Cerebellar cortex (tissue), 1 donor: Measurements from ENCODE around the gene ZFC3H1.
A peak's percentile ranks its signal among the peaks of the same experiment; 100 is the strongest.

Source experiments
- DNase-seq: peaks from one replicate; pipeline ENCODE4 v3.0.0-alpha.2; 2015; ENCODE audit warnings: low spot score

Gene ZFC3H1

DNA sequence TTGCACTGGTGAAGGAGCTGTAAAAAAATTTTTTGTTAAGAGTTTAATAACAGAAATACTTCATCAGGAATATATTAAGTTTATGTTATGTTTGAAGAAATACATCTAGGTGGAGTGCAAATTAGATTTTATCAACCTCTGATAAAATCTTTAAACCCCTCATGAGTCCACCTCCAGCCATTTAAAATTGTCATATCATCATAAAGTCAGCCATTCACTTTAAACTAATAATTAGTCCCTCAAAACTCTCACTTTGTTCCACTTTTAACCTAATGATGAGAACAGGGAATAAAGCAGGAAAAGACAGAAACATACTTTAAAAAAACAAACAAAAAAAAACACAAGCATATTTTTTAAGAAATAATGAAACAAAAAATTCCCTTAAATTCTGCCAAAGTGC, 25.1 kb downstream of the ZFC3H1 start:
- no peak for DNase-seq

- DNase-seq: peak; percentile 75
These were observed 26.9 kb downstream of the ZFC3H1 start for GRCh38 chr12:71636704-71637115.

DNA sequence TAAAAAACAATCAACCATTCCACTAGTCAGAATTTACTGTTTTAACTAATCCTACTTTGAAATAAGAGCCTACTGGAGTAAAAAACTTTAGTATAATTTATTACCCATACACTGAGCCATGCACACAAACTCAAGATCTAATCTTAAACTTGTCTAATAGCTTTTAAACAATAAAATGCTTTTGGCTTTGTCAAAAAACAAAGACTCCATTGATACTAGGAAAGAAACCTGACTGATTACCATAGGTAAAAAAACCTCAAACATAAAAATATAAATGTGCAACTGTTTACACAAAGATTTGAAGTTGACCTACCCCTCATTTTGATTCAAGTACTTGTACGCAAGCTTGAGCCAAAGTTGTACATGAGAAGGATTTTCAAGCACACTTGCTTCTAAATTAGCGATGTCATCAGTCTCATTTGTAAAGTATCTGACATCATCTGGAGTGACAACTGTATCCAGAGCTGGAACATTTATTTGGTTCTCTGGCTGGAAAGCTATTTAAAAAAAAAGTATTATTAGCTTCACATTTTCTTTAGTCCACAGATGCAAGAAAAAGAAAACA, 36.1 kb downstream of the ZFC3H1 start:
- no peak for DNase-seq

DNA sequence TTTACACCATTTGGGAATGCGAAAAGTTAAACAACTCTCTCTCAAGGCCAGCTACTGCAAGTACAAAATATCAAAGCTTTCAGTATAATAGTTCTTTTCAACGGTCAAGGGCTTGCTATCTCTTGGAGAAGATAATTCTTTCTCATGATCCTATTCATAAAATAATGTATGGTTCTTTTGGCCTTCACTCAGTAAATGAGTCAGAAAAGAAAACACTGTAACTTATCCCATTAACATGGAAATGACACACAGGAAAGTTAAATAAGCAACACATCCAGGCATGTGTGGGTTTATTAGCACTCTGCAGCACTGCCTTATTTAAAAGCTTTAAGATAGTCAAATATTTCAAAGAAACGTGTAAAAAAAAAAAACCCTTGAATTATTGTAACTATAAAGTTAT, 36.9 kb downstream of the ZFC3H1 start:
- DNase-seq: no peak

DNA sequence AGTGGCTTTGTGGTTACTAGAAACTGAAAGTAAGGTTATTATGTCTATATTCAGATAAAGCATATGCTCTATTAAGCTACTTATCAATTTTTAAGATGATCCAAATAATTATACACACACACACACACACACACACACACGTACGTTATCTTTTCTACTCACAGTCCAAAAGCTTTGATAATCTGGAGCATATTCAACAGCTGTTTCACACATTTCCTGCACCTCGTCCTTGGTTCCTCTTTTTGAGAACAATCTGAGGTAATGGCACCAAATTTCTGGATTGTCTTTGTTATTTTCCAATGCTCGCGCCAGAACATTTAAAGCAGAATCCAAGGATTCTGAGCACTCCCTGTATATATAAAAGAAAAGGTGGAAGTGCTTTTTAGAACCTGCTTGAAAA, 37.5 kb downstream of the ZFC3H1 start:
- DNase-seq: no peak

DNA sequence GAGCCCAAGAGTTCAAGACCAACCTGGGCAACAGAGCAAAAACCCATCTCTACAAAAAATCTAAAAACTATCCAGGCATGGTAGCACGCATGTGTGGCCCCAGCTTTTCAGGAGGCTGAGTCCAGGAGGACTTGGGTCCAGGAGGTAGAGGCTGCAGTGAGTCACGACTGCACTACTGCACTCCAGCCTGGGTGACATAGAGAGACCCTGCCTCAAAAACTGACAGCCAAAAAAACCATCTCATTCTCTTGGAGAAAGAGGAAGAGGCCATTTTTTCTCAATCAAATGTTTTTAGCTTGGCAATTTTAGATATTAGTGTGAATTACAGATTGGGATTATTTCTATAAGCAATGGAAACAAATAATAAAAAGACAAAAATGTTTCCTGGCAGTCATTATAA, 38.2 kb downstream of the ZFC3H1 start:
- no peak for DNase-seq

- no peak for DNase-seq
These were observed 41.7 kb downstream of the ZFC3H1 start for GRCh38 chr12:71621938-71622337.

DNA sequence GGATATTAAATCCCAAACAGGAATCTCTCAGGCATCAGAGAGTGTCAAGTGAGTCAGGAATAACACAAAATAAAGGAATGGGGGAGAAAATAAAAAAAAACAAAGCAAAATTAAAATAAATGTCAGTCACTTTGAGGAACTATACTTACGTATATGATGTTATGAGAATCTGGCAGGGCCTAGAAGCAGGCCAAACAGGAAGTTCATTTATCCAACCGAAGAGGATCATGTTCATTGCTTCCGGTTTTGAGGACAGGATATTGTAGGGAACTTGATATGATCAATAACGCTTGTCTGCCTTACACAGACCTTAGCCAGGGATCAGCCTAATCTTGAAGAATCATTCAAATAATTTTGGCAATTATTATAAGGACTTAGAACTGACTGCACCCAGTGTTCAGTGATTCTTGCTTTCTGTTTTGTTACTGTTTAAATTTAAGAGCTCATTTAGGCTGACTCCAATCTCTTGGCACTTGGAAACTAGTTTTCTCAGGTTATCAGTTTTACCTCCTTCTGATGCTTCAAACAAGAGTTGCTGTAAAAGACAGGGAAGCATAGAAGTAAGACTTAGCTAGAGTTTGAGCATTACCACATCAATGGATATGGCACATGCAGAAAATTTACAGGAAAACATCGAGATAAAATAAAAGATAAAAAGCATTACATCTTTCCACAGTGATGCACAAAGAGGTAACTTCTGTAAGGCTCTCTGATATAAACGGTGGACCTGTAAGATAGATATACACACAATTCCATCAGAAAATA, 53.4 kb downstream of the ZFC3H1 start:
- DNase-seq: no peak

DNA sequence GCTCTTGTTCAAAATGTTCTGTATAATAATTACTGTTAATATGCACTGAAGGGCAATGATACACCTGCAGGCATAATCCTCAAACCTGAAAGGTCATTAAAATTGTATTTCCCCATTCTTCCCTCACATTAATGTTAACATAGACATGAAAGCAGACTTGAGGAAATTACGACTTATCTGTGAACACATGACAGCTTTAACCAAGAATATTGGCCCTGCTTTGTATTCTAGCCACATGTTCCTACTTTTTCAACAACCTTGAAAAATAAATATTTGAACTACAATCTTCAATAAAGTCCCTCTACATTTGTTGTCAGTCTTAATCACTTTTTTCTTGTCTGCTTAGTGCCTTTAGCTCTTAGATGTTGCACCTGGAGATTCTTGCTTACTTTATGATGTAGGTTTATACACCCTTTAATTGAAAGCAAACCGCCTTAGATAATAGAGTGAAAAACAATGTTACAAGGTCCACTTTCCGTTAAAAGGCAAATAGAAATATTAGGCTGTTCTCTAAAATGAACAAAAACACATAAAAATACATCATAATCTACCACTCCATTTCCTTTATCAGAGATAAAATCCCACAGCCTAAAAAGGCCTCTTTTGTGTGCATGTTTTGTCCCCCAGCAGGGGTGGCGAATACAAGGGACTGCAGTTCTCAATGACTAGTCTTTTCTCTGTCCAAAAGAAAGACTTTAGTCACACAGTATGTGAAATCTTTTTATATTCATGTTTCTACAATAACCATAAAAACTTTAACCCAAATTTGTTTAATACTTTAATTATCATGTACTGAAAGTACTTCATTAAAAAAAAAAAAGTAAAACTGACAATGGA, 55.9 kb downstream of the ZFC3H1 start:
- DNase-seq: no peak

GRCh38 chr12:71605039-71605438, 58.6 kb downstream of the ZFC3H1 start:
- DNase-seq: no peak

GRCh38 chr12:71602761-71603577, 60.7 kb downstream of the ZFC3H1 start:
- no peak for DNase-seq

DNA sequence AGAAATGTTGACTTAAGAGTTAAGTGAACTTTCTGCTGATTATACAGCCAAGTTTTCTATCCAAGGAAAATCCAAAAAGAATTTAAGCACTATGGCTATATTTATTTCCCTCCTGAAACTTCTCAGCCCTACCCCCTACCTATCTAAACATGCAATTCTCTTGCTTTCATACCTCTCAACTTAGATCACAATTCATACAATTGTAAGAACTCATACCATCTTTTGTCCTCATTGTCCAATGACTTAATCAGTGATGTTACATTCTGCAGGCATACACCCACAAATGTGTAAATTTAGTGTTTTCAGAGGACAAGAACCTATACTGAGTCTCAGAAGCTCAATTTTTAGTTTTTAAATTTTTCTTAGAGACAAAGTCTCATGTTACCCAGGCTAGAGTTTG, 62.1 kb downstream of the ZFC3H1 start:
- DNase-seq: no peak

DNA sequence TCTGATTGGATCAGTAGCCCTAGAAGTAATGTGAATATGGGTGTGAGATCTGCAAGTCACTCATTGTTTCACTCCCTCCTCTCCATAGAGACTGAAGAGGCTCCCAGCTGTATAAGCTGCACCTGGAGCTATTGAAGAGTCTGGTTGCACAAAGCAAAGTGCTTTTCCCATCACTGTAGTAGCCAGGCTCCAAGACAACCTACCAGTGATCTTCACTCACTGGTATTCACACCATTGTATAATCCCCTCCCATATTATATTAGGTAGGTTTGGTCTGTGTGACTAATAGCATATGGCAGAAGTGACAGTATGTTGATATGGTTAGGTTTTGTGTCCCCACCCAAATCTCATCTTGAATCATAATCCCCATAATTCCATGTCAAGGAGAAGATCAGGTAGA, 64.4 kb downstream of the ZFC3H1 start:
- DNase-seq: no peak

- DNase-seq: no peak
These were observed 69.3 kb downstream of the ZFC3H1 start for GRCh38 chr12:71594214-71594948.

GRCh38 chr12:71592841-71593240, 70.8 kb downstream of the ZFC3H1 start:
- no peak for DNase-seq

DNA sequence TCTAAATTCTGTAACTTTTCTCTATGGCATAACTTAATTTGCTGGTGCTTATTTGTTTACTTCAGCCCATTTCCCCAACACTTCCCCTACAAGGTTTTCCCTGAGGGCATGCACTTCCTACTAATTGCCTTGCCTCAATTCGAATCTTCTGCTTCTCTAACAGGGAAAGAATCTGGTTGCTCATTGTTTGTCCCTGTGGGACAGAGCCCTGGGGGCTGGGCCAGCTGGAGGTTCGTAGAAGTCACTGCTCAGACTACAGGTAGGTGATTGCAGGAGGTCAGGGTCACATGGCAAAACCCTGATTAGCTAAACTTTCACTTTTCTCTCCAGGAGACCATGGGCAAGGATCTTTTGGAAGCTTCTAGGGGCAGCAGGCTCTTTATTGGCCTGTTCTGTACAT, 72.0 kb downstream of the ZFC3H1 start:
- no peak for DNase-seq

DNA sequence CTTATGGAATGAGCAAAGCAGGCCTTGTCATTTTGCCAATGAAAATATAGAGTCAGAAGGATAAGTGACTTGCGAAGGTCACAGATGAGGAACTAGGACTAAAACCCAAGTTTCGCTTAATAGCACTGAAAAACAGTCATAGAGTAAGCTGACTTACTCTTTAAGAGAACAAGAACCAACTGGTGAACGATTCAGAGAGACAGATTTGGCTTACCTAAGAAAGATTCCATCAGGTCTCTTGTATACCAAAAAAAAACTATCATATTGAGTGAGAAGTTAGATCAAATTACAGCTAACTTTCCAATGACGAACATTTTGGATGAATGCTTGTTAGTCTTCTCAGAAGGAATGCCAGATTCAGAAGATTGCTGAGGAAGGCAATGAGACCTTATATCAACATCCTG, 74.2 kb downstream of the ZFC3H1 start:
- no peak for DNase-seq

- no peak for DNase-seq
These were observed 76.6 kb downstream of the ZFC3H1 start for GRCh38 chr12:71587012-71587411.

DNA sequence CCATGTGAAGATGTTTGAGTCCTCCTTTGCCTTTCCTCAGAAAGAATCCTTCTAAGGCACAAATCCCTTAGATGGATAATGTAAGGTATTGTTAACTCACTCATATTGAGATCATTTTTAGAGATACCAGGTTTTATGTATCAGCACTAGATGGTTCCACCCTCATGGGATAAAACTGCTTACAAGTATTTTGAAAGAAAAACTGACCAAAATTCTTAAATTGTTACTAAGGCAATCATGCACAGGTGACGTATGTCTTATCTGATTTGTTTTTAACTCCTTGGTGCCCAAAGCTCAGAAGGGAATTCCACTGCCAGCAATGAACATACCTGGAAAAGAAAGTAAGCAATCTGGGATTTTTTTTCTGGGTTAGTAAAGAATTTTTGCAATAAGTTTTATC, 78.4 kb downstream of the ZFC3H1 start:
- no peak for DNase-seq

GRCh38 chr12:71584356-71584755, 79.3 kb downstream of the ZFC3H1 start:
- no peak for DNase-seq

GRCh38 chr12:71582925-71583324, 80.7 kb downstream of the ZFC3H1 start:
- DNase-seq: no peak

DNA sequence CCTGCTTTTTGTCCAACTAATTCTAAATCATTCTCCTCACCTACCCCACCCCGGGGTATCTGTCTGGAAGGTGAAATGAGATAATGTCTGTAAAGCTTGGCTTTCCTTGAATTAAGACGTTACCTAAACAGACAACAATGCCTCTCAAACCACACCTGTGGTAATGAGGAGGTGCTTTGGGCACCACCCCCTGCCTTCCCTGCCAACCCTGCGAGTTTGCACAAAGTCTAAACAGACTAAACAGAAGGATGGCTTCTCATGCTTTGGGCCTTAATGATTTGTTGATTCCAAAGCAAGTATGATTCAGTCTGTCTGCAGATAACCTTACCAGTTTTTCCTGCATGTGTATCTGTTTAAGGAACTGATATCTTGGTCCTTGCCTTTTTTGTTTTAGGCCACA, 82.4 kb downstream of the ZFC3H1 start:
- DNase-seq: no peak
